HepG2 (cell line): ENCODE measurements around the gene ZNF700. TPM values are rescaled to one million over a fixed set of nuclear protein-coding genes. Genes with fewer than 3 reads are reported as not detected.

Experiments
- AHR ChIP-seq: IDR thresholded peaks from 2 replicates; pipeline ENCODE4 v1.6.1; 2018; ENCODE audit warnings: missing genetic modification reagents, missing compliant biosample characterization
- ATF1 ChIP-seq: IDR thresholded peaks from 2 replicates; pipeline ENCODE4 v1.6.1; 2016; ENCODE audit warnings: mild to moderate bottlenecking, control low read depth
- CAMTA2 ChIP-seq: sonication (generic); formaldehyde crosslinking; IDR thresholded peaks from 2 replicates; pipeline ENCODE4 v1.4.0; 2020; ENCODE audit warnings: mild to moderate bottlenecking, missing genetic modification reagents, borderline replicate concordance
- CBFB ChIP-seq: sonication (generic); formaldehyde crosslinking; IDR thresholded peaks from 2 replicates; pipeline ENCODE4 v1.4.0; 2020; ENCODE audit warnings: missing genetic modification reagents
- EED ChIP-seq: sonication (generic); formaldehyde crosslinking; IDR thresholded peaks from 2 replicates; pipeline ENCODE4 v1.5.0; 2020; ENCODE audit warnings: mild to moderate bottlenecking, missing genetic modification reagents
- ELF4 ChIP-seq: sonication (generic); formaldehyde crosslinking; IDR thresholded peaks from 2 replicates; pipeline ENCODE4 v1.5.0; 2020; ENCODE audit warnings: missing genetic modification reagents, mild to moderate bottlenecking, moderate library complexity, borderline replicate concordance
- HOXA5 ChIP-seq: sonication (generic); formaldehyde crosslinking; IDR thresholded peaks from 2 replicates; pipeline ENCODE4 v1.4.0; 2020; ENCODE audit warnings: missing genetic modification reagents
- KLF9 ChIP-seq: IDR thresholded peaks from 2 replicates; pipeline ENCODE4 v1.6.1; 2016; ENCODE audit warnings: low read depth
- MLX ChIP-seq: IDR thresholded peaks from 2 replicates; pipeline ENCODE4 v1.6.1; 2016
- NR3C1 ChIP-seq: sonication (generic); formaldehyde crosslinking; IDR thresholded peaks from 2 replicates; pipeline ENCODE4 v1.4.0; 2020; ENCODE audit warnings: missing genetic modification reagents
- PBX2 ChIP-seq: IDR thresholded peaks from 2 replicates; pipeline ENCODE4 v1.6.1; 2016; ENCODE audit warnings: control low read depth
- STAG1 ChIP-seq: sonication (generic); formaldehyde crosslinking; IDR thresholded peaks from 2 replicates; pipeline ENCODE4 v1.4.0; 2020; ENCODE audit warnings: missing genetic modification reagents
- TEAD3 ChIP-seq: optimal IDR thresholded peaks from 2 replicates; pipeline ENCODE3; 2016; ENCODE audit warnings: borderline replicate concordance
- ZBTB4 ChIP-seq: sonication (generic); formaldehyde crosslinking; IDR thresholded peaks from 2 replicates; pipeline ENCODE4 v1.4.0; 2020; ENCODE audit warnings: missing genetic modification reagents, mild to moderate bottlenecking, borderline replicate concordance
- ZNF276 ChIP-seq: sonication (generic); formaldehyde crosslinking; IDR thresholded peaks from 2 replicates; pipeline ENCODE4 v1.4.0; 2020; ENCODE audit warnings: mild to moderate bottlenecking, low read depth, missing genetic modification reagents
- ZNF333 ChIP-seq: sonication (generic); formaldehyde crosslinking; IDR thresholded peaks from 2 replicates; pipeline ENCODE4 v1.4.0; 2020; ENCODE audit warnings: mild to moderate bottlenecking, missing genetic modification reagents, borderline replicate concordance
- ZNF609 ChIP-seq: sonication (generic); formaldehyde crosslinking; IDR thresholded peaks from 2 replicates; pipeline ENCODE4 v1.4.0; 2020; ENCODE audit warnings: mild to moderate bottlenecking, missing genetic modification reagents, borderline replicate concordance
- polyA plus RNA-seq, 8 experiments: library from polyadenylated mRNA; depleted of rRNA in 3 of 8; stranded (reverse) in 7 of 8; unstranded in 1 of 8; fragments of >200 nt; fragmentation: Illumina TruSeq in 4 of 8; extraction: Trizol in 4 of 8; gene quantifications; 2 replicates each; pipeline versions ENCODE4 v1.2.1 to v1.2.3, GENCODE V29; 2011 to 2016; ENCODE audit warnings: low read depth in 4 of 8, missing spikeins in 1 of 8, mixed read lengths in 1 of 8; ENCODE audit not compliant: insufficient read depth in 1 of 8
- total RNA-seq, 5 experiments: library from RNA; depleted of rRNA; stranded (reverse); fragments of >200 nt; fragmentation: Illumina TruSeq; extraction: Trizol; gene quantifications; 2 replicates each; pipeline ENCODE4 v1.2.3, GENCODE V29; 2016; ENCODE audit warnings: low read depth in 1 of 5

Gene ZNF700
- total and polyA plus RNA-seq, 2 of the 13 experiments (the other 11 are each of a cell fraction or from before 2014, with no cell fraction given): 6.0 to 12.8 TPM

GRCh38 chr19:11887611-11888531, 37.0 kb upstream of the ZNF700 start, which contains the start of gene ZNF69 (continued):
- TF ChIP-seq ZBTB4 (CRISPR knock-in tag): peak; percentile 70; the same call in 1 of the 2 replicates
- TF ChIP-seq ZNF276: peak; percentile 79; the same call in 1 of the 2 replicates
- peak; percentile 89 for TF ChIP-seq ELF4 (CRISPR knock-in tag)
- TF ChIP-seq CAMTA2: no peak
- TF ChIP-seq KLF9 (CRISPR knock-in tag): no peak; the same call in 1 of the 2 replicates
- peak; percentile 10; the same call in 1 of the 2 replicates for TF ChIP-seq STAG1
- no peak for TF ChIP-seq CBFB (CRISPR knock-in tag)
- peak; percentile 93 for TF ChIP-seq TEAD3
- TF ChIP-seq ZNF609 (CRISPR knock-in tag): peak; percentile 51
- TF ChIP-seq ATF1: no peak
- TF ChIP-seq NR3C1: no peak
- TF ChIP-seq HOXA5 (CRISPR knock-in tag): no peak
- TF ChIP-seq EED (CRISPR knock-in tag): peak; percentile 96
- peak; percentile 28; the same call in 1 of the 2 replicates for TF ChIP-seq AHR
- TF ChIP-seq MLX (CRISPR knock-in tag): 0 out of 2 replicates have a peak, but pooled peaks have one; percentile 25
- peak; percentile 90 for TF ChIP-seq PBX2 (CRISPR knock-in tag)
- peak; percentile 91 for TF ChIP-seq ZNF333 (CRISPR knock-in tag)
